NCI-H1930 (cell line): Measurements from ENCODE around the gene SCRN1.

Experiments
- DNase-seq, 2 experiments: peaks; one replicate each; lab custom pipeline; 2025; lab: John Stamatoyannopoulos, UW

SCRN1 gene

DNA sequence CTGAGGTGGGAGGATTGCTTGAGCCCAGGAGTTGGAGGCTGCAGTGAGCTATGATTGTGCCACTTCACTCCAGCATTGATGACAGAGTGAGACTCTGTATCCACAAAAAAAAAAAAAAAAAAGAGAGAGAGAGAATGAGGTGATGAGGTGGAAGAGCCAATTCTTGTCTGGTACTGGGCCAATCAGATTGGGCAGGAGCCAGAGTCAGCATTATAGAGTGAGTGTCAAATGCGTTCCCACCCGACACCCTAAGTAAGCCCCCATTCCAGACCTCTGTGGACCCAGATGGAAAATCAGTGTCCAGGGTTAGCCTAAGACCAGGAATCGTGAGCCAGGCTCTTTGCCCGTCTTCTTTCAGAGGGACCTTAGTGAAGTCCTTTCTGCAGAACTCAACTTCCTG, 99.3 kb downstream of the SCRN1 start:
- no peak for DNase-seq

DNA sequence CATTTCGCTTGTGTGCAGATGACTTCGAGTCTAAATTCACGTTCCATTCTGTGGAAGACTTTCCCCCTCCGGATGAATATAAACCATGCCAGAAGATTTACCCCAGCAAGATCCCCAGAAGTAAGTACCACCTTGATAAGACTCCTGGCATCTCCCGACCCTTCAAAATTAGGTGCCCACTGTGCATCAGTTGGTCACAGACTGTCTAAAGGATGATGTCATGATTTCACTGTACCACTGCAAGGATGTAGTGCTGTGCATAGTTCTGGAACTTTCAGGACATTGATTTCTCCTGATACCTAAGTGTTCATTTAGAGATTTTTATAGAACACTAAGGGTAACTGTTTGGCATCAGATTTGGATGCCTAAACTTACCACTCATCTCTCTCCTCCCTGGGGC, 100.3 kb downstream of the SCRN1 start:
- DNase-seq = no peak

DNA sequence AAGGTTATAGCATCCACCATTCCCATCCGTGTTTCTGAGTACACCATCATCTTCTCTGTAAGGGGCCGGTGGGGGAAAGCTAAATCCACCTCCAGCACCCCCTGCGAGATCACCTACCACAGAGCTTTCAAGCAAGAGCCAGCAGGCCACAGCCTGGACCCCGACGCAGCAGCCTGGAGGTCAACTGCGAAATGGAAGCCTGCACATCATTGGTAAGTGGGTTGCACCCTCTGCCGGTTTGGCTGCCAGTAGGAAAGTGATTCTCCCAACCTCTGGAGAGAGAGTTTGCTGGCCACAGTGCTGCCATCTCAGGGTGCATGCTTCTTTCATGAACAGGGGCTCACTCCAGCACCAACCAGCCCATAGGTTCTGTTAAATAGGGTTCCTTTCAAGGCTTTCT, 101.6 kb downstream of the SCRN1 start:
- DNase-seq = no peak

DNA sequence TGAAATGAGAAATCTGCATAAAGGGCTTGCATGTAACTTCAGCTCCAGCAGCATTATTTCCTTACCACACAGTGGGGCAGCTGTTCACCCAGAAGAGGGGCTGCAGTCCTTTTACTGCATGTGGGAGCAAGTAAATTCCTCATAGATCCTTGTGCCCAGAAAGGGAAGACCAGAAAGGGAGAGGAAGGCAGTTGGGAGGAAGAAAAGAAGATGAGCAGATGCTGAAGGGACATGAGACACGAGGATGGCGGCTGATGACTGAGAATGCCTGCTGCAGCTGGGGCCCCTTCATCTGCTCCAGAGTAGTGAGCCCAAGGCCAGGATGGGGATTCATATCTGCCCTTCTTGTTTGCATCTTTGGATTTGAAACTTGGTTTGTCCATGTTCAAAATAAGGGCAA, 102.8 kb downstream of the SCRN1 start:
- DNase-seq = no peak

DNA sequence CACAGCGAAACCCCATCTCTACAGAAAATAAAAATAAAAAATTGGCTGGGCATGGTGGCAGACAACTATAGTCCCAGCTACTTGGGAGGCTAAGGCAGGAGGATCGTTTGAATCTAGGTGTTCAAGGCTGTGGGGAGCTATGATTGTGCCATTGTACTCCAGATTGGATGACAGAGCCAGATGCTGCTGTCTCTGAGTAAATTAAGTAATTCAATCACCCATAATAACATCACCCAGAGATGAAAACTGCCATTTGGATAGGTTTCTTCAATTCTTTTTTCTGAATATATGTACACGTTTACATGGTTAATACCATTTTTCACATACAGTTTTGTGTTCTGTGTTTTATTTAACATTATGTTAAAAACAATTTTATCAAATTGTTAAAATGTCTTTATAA, 104.0 kb downstream of the SCRN1 start:
- no peak for DNase-seq

DNA sequence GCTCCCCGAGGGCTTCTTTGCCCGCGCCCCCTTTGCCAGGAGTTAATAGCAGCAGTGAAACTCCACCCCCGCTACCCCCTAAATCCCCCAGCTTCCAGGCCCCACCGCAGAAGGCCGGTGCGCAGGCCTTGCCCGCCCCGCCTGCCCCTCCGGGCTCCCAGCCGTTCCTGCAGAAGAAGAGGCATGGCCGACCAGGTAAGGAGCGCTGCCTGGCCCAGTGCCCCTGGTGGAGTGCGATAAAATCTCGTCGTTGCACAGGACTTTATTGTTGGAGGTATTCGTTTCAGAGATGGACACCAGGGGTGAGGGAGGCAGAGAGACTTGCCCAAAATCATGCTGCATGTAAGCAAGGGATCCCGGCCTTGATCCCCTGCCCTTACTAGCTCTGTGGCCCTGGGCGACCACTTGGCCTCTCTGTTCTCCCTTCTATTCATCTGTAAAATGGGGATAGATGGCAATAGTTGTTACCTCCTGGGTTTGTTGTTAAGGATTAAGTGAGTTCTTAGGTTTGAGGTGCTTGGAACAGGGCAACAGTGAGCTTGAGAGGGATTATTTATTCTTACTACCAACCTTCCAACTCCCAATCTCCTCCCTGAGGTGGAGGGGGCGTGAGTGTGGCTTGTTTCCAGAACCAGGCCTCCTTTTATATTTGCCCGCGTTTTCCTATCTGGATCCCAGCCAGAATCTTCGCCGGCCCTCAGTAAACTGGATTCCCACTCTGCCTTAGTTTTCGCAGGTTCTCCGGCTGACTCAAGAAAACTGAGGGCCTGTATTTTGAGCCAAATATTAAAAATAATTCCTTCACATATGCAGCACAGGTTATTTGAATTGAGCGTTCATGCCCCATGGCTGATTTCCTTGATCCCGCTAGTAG, 105.0 kb downstream of the SCRN1 start:
- no peak for DNase-seq

DNA sequence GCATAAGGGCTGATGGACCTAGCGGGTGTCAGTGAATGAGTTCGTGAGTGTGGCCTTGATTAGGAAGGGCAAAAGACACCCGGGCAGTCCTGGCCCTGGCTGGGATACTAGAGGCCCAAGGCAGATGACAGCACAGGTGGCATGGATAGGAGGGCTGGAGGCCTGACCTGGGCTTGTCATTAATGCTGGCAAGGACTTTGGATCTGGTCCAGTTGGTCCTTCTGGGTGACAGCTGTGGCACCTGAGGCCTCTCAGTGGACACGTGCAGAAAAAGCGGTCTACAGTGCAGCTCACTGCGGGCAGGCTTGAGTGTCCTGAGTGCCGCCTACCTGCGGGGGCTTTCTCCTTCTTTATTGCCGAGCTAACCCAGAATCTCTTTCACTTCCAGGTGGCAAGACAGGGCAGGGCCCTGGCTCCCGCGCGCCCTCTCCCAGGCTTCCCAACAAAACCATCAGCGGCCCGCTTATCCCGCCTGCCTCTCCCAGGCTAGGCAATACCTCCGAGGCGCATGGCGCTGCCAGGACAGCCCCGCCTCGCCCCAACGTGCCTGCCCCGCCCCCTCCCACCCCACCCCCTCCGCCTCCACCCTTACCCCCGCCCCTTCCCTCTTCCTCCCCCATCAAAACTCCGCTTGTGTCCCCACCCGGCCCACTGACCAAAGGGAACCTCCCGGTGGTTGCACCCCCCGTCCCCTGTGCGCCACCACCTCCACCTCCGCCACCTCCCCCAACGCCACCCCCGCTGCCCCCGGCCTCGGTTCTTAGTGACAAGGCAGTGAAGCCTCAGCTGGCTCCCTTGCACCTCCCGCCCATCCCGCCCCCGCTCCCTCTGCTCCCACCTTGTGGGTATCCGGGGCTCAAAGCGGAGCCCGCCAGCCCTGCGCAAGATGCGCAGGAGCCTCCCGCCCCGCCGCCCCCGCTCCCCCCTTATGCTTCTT, 105.9 kb downstream of the SCRN1 start:
- no peak for DNase-seq

DNA sequence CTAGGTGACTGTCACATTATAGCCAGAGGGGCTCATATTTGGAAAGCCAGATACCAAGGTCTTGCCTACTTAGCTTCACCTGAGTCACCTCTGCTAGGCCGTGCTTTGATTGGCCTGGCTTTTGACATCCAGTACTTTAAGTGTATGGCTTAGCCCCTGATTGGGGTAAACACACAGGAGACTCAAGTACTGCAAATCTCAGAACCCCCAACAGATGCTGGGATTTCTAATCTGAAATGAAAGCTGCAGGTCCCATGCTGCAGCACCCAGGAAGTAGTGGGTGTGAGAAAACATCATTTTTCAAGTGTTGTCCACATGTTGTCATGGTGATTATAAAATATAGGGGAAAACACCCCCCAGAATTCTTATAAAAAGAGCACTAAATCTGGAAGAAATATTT, 107.1 kb downstream of the SCRN1 start:
- no peak for DNase-seq

DNA sequence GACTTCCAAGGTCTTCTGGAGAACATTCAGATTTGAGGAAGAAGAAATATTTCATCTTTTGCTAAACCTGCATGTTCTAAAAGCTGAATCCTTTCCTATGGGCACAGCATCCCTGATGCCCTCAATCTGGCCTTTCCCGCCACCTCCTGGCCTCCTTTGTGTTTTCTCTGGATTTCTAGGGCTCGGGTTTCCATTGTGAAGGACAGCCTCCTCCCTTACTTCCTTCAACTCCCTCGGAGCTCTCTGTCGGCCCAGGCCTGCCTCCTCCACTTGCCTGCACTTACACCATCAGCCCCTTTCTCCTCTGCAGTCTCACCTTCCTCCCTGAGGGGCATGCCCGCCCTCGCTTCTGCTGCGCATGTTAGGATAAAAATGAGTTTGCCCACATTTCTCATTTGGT, 107.9 kb downstream of the SCRN1 start:
- no peak for DNase-seq

DNA sequence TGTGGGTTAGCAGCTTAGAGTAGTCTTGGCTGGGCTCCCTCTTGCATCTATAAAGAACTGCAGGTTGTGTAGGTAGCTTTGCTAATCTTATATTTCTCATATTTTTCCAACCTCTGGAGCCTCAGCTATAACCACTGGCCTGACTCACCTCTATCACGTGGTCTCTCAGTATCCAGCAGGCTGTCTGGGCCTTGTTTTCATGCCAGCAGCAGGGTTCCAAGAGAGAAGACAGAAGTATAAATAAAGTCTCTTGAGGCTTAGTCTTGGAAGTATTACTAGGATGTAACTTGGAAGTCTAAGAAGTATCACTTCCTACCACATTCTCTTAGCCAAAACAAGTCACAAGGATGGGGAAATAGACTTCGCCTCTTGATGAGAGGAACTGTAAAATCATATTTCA, 110.0 kb downstream of the SCRN1 start:
- DNase-seq = no peak

DNA sequence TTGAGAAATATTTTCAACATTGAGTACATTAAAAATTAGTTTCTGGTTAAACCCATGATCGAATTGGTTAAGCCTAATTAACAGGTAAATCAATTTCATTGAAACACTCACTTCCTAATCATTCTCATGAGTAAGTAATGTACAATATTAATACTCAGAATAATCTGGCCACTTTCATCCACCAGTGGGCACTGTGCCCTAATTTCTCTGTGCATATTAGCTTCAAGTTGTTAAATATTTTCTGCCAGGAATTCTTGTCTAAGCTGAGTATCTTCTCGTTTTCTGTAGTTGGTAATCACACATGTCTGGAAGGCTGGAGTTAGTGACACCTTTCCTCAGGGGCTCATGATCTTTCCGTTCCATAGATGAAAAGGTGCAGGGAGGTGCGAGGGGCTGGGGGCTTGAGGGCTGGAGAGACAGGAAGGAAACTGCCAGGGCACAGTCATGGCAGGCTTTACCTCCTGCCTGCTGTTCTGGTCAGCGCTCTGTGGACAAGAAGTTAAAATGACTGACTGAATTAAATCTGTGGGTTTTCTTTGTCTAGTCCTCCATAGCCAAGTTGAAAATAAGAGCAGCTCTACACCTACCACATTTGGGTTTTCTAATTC, 111.4 kb downstream of the SCRN1 start:
- DNase-seq = no peak

DNA sequence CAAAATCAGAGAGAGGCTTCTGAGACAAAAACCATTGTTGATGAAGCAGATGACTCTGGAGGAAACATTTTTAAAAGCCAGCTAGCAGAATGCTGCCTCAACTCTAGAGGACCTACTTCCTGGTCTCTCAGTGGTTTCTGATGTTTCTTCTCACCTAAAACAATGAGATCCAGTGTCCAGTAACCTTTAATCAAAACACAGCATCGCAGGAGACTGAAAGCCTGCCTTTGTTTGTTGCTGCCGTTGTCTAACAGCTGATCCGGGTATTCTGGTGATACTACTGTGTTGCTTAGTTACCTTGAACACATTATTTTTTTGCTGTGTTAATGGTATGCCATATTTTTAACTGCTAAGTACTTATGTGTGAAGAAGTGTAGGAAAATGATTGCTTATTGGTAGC, 112.4 kb downstream of the SCRN1 start:
- DNase-seq = no peak

DNA sequence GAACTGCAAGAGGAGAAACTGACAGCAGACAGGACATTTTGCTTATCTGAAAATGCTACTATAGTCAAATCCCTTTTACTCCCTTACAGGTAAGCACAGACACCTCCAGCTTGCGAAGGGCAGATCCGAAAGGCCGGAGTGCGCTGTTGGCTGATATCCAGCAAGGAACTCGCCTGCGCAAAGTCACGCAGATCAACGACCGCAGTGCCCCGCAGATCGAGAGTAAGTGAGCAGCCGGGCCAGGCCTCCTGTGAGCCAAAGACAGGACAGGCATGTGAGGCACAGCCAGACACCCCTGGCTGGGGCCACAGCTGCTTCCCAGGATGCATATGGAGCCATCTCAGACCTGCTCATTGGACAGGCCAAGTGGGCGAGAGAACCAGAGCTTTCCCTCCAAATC, 113.9 kb downstream of the SCRN1 start:
- DNase-seq = no peak

DNA sequence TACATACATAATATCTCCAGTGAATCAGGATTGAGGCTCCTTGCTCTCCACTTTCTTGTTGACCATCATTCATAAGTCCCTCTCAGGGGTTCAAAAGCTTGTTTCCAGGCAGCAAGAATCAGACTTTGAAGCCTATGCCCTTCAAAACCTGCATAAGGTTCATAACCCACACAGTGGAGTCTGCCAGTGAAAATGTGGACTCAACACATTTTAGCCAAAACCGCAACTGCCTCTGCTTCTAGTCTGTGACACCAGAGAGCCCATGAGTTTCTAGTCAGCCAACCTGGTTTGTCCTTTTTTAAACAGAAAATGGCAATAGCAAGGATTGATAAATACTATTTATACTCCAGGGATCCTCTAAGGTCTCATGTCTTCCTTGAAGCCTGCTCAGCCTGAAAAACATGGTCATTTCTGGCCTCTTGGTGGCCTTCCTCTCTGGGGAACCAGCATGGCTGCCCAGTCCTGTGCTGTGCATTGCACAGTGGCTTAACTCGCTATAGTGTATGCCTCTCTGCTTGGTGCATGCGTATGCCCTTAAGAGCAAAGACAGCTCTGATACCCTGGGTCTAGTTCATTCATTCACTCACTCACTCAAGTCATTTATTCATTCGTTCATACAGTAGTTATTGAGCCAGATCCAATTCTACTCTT, 115.8 kb downstream of the SCRN1 start:
- DNase-seq = no peak

DNA sequence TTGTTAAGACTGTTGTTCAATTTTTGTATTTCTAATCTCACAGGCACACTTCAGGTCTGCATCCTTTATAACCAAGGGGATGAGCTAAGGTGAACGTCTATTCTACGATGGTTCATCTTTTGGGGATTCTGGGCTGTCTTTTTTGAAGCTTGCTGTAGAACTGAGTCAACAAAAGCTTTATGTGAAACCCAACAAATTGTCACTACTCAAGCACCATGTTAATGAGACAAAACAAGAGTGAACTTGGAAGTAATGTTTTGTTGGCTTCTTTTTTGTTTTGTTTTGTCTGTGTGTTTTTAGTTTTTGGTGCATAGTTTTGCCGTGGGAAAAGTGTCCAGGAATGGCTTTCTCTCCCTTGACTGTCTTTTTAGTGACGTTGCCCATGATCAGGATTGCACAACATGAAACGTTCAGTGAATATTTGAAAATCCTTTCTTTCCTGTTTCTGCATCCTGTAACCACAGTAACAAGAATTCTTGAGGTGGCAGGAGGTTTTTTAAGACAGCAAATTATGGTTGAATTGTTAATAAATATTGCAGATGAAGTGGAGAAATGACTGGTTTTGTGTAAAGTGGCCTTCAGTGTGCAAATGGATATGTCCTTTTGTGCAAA, 117.7 kb downstream of the SCRN1 start:
- DNase-seq = no peak
